ENCODE results near the gene RARRES2.

DNA sequence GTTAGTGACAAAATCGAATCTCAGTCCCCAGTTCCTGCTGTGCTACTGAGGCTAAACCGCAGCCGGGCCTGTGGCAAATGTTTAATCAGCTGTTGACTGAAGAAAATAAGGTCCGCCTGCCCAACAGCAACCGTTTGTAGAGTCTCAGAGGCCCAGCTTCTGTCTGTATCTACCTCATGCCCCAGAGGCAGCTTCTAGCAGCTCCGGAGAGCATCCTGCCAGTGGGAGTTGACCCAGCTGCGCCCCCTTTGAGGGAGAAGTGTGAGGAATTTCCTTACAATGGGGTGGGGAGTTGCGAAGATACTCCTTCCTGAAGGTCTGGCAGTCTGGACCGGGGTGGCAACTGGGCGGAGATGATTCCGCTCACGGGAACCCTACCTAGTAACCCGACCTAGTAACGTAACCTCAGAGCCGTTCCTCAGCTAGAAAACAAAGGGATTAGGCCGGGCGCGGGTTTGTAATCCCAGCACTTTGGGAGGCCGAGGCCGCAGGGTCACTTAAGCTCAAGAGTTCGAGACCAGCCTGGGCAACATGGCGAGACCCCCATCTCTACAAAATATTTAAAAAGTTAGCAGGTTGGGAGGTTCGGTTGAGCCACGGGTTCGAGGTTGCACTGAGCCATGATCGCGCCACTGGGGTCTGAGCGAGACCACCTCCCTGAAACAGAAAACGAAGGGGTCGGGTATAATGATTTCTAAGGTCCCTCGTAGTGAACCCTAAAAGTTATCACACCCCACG, 36.9 kb upstream of the RARRES2 start:
- TF ChIP-seq EZH2 (IDR thresholded peaks at IDR 0.05; ENCODE audit: insufficient read depth, poor library complexity, severe bottlenecking) (no peak), EZH2phosphoT487 (IDR thresholded peaks at IDR 0.05; ENCODE audit: insufficient read depth, low read depth) (no peak)

Measured in GM23248 (cell line).